Loucy (cell line): ENCODE results near the gene ZFP90.

Source experiments
- CTCF ChIP-seq: fragments of 200-600 bp; sonication (generic); conservative IDR thresholded peaks from 2 replicates; pipeline ENCODE4 v1.5.1; 2014; ENCODE audit warnings: mild to moderate bottlenecking, antibody characterized with exemption, low read length
- EZH2phosphoT487 ChIP-seq: fragments of 200-600 bp; IDR thresholded peaks from 2 replicates; pipeline ENCODE4 v1.6.1; 2018; ENCODE audit warnings: antibody characterized with exemption, mild to moderate bottlenecking, moderate library complexity, borderline replicate concordance

- no peak for TF ChIP-seq CTCF
- TF ChIP-seq EZH2phosphoT487: no peak
Measured at GRCh38 chr16:68508641-68509240, 30.4 kb upstream of the ZFP90 start.
